K562 (cell line): ENCODE measurements around the gene GTF3C1. TPM values are rescaled to one million over a fixed set of nuclear protein-coding genes. Genes with fewer than 3 reads are reported as not detected.

Experiments used
- ATAC-seq: fragments of 200-7000 bp; cut with Tn5 transposase; 3 replicates; pipeline ENCODE4 v1.9.1; 2020; ENCODE audit warnings: moderate library complexity
- BruUV-seq: library from RNA; stranded (reverse); fragments of 400-500 nt; replicated peaks from 2 replicates; lab custom pipeline; 2021; lab: Mats Ljungman, UMichigan
- CTCF ChIA-PET: fragments of 300-600 bp; formaldehyde crosslinking; extraction: SDS; loops from one replicate; lab custom pipeline; 2021; ENCODE audit warnings: low intra/inter-chr PET ratio; lab: Yijun Ruan, JAX
- POLR2A ChIA-PET: fragments of 300-600, 350-650 bp; sonication (Branson Sonifier 250); formaldehyde crosslinking; extraction: SDS; loops from one replicate; lab custom pipeline; 2021; ENCODE audit warnings: antibody characterized with exemption, inconsistent platforms; lab: Yijun Ruan, JAX
- DNase-seq, 4 experiments: peaks; one replicate each; pipeline versions ENCODE4 v3.0.0 to v3.0.0-alpha.2; 2011 to 2018; ENCODE audit warnings: low spot score in 3 of 4, mixed read lengths in 3 of 4; ENCODE audit errors: extremely low read depth in 1 of 4
- FAIRE-seq: peaks from 2 replicates; lab custom pipeline; 2011; peaks lifted over from hg19 to GRCh38; lab: Jason Lieb, UNC
- H2AFZ ChIP-seq: 2 replicates; pipeline ENCODE4 v1.6.0; 2011; ENCODE audit warnings: low read depth, low read length, control low read depth, inconsistent platforms
- H3K27ac ChIP-seq: fragments of 200-600 bp; 3 replicates; pipeline ENCODE4 v1.8.0; 2011; ENCODE audit warnings: low read depth, mild to moderate bottlenecking, control low read depth, inconsistent platforms, low read length, moderate library complexity, mixed read lengths; ENCODE audit errors: extremely low read depth
- H3K27me3 ChIP-seq, 2 experiments: fragments of 300-600 bp in 1 of 2; 2 replicates in 1 of 2; 3 replicates in 1 of 2; pipeline versions ENCODE4 v1.6.0 to v1.8.0; 2011; ENCODE audit warnings: inconsistent platforms in 2 of 2, low read length in 2 of 2, mild to moderate bottlenecking in 1 of 2, mixed read lengths in 1 of 2, moderate library complexity in 1 of 2; ENCODE audit not compliant: control insufficient read depth in 2 of 2, insufficient read depth in 2 of 2
- H3K36me3 ChIP-seq: fragments of 300-600 bp; 3 replicates; pipeline ENCODE4 v1.8.0; 2011; ENCODE audit warnings: mild to moderate bottlenecking, low read length, inconsistent platforms; ENCODE audit not compliant: control insufficient read depth, insufficient read depth
- H3K4me1 ChIP-seq, 2 experiments: fragments of 200-600 bp in 1 of 2; replicated peaks in 1 of 2; 2 replicates in 1 of 2; 3 replicates in 1 of 2; pipeline versions ENCODE4 v1.5.1 to v1.8.0; 2011; ENCODE audit warnings: inconsistent platforms in 2 of 2, low read length in 2 of 2, mild to moderate bottlenecking in 1 of 2, mixed read lengths in 1 of 2, moderate library complexity in 1 of 2; ENCODE audit not compliant: control insufficient read depth in 2 of 2, insufficient read depth in 2 of 2
- H3K4me2 ChIP-seq: 2 replicates; pipeline ENCODE4 v1.6.1; 2011; ENCODE audit warnings: low read length, control low read depth, inconsistent platforms, mixed read lengths; ENCODE audit not compliant: insufficient read depth
- H3K4me3 ChIP-seq: fragments of 200-600 bp; sonication (generic), shearing (Covaris generic); 2 replicates; pipeline ENCODE4 v1.5.1; 2016; ENCODE audit warnings: control low read depth, inconsistent platforms
- H3K79me2 ChIP-seq: fragments of 200-600 bp; 3 replicates; pipeline ENCODE4 v1.8.0; 2011; ENCODE audit warnings: low read length, inconsistent platforms; ENCODE audit not compliant: control insufficient read depth, insufficient read depth
- H3K9ac ChIP-seq, 2 experiments: 2 replicates each; pipeline versions ENCODE4 v1.6.0 to v1.6.1; 2011; ENCODE audit warnings: low read depth in 2 of 2, low read length in 2 of 2, control low read depth in 1 of 2, inconsistent platforms in 1 of 2, mild to moderate bottlenecking in 1 of 2, mixed read lengths in 1 of 2; ENCODE audit not compliant: insufficient read depth in 1 of 2
- H3K9me1 ChIP-seq: one replicate; pipeline ENCODE4 v1.6.0; 2011; ENCODE audit warnings: inconsistent platforms, mild to moderate bottlenecking, low read length, moderate library complexity; ENCODE audit not compliant: control insufficient read depth, insufficient read depth
- H3K9me3 ChIP-seq: replicated peaks from 2 replicates; pipeline ENCODE4 v1.5.1; 2011; ENCODE audit warnings: low read depth, low read length, inconsistent platforms; ENCODE audit not compliant: control insufficient read depth, insufficient read depth
- H4K20me1 ChIP-seq: replicated peaks from 2 replicates; pipeline ENCODE4 v1.6.1; 2011; ENCODE audit warnings: low read length, inconsistent platforms, mixed read lengths; ENCODE audit not compliant: control insufficient read depth, insufficient read depth
- ILF3 ChIP-seq: fragments of 450-650 bp; IDR thresholded peaks from 2 replicates; pipeline ENCODE4 v1.6.1; 2018; ENCODE audit warnings: antibody characterized with exemption, mild to moderate bottlenecking, moderate library complexity, borderline replicate concordance
- NFE2L1 ChIP-seq: fragments of 450-650 bp; IDR thresholded peaks from 2 replicates; pipeline ENCODE4 v1.6.1; 2016; ENCODE audit warnings: missing genetic modification characterization, low read depth, mild to moderate bottlenecking, missing compliant biosample characterization, moderate library complexity, borderline replicate concordance
- NFIX ChIP-seq: fragments of 250-450 bp; sonication (Bioruptor Pico); IDR thresholded peaks from 2 replicates; pipeline ENCODE4 v1.4.0; 2020; ENCODE audit warnings: low read depth, mild to moderate bottlenecking, moderate library complexity
- PHF8 ChIP-seq: fragments of 200-600 bp; sonication (generic); IDR thresholded peaks from 2 replicates; pipeline ENCODE4 v1.6.1; 2012; ENCODE audit warnings: mixed run types, mild to moderate bottlenecking, inconsistent platforms, low read length, moderate library complexity, borderline replicate concordance
- SIX5 ChIP-seq, 2 experiments: IDR thresholded peaks; 2 replicates each; pipeline ENCODE4 v1.6.1; 2011; ENCODE audit warnings: low read length in 2 of 2, borderline replicate concordance in 1 of 2, low read depth in 1 of 2, mild to moderate bottlenecking in 1 of 2, moderate library complexity in 1 of 2; ENCODE audit not compliant: insufficient read depth in 1 of 2
- ZNF124 ChIP-seq: sonication (generic); formaldehyde crosslinking; IDR thresholded peaks from 2 replicates; pipeline ENCODE4 v1.8.1; 2022; ENCODE audit warnings: missing genetic modification reagents
- ZNF707 ChIP-seq: fragments of 250-450 bp; sonication (Bioruptor Pico); conservative IDR thresholded peaks from 2 replicates; pipeline ENCODE4 v1.8.0; 2022; ENCODE audit warnings: inconsistent platforms, mild to moderate bottlenecking, moderate library complexity
- WGBS: fragments of 100-300 bp; shearing (Covaris generic); methylation state at CpG from one replicate; pipeline ENCODE4 v1.1.6; 2016; ENCODE audit warnings: low coverage, mixed read lengths; ENCODE audit not compliant: insufficient coverage; ENCODE audit errors: missing lambda C conversion rate; 5-methylcytosine and 5-hydroxymethylcytosine counted together
- in situ Hi-C: fragments of 300-500 bp; cut with MboI; formaldehyde crosslinking; loops from 4 replicates; pipeline ENCODE4 v1.15.0; 2018; ENCODE audit warnings: inconsistent platforms, mixed read lengths
- intact Hi-C: fragments of 100-400 bp; cut with micrococcal nuclease; formaldehyde crosslinking; loops from 2 replicates; pipeline ENCODE4 v1.14.2; 2022
- polyA plus RNA-seq, 8 experiments: library from polyadenylated mRNA; depleted of rRNA in 4 of 8; stranded (reverse) in 5 of 8; unstranded in 3 of 8; fragments of >200 nt; fragmentation: Nextera tagmentation in 2 of 8; fragmentation: Illumina TruSeq in 1 of 8; extraction: Ambion mirVana in 2 of 8; extraction: Trizol in 1 of 8; gene quantifications; 2 replicates each; pipeline versions ENCODE4 v1.2.1 to v1.2.3, GENCODE V29; 2011 to 2014; ENCODE audit warnings: inconsistent platforms in 1 of 8, missing spikeins in 1 of 8
- total RNA-seq, 7 experiments: library from RNA; depleted of rRNA in 6 of 7; stranded (reverse); fragments of >200 nt in 6 of 7; fragmentation: Illumina TruSeq in 2 of 7; extraction: Trizol in 2 of 7; gene quantifications; 2 replicates each; pipeline versions ENCODE4 v1.2.1 to v1.2.3, GENCODE V29; 2011 to 2021; ENCODE audit warnings: low replicate concordance in 1 of 7
- TF ChIP-seq, protein P1 (sequence below): sonication (generic); formaldehyde crosslinking; IDR thresholded peaks from 2 replicates; pipeline ENCODE4 v1.8.0; 2022; ENCODE audit warnings: mild to moderate bottlenecking, missing genetic modification reagents
- TF ChIP-seq, protein P2 (sequence below), 2 experiments: fragments of 450-650 bp in 1 of 2; sonication (generic) in 1 of 2; formaldehyde crosslinking in 1 of 2; IDR thresholded peaks in 1 of 2; conservative IDR thresholded peaks in 1 of 2; 2 replicates each; pipeline versions ENCODE4 v1.6.1 to v1.8.1; 2016 to 2023; ENCODE audit warnings: mild to moderate bottlenecking in 2 of 2, moderate library complexity in 2 of 2, inconsistent platforms in 1 of 2, missing genetic modification reagents in 1 of 2

The GTF3C1 gene
- total and polyA plus RNA-seq, 9 of the 15 experiments (the other 6 are each of a cell fraction or from before 2014, with no cell fraction given), result 0.72 to 63.6 (median 30.9) TPM

DNA sequence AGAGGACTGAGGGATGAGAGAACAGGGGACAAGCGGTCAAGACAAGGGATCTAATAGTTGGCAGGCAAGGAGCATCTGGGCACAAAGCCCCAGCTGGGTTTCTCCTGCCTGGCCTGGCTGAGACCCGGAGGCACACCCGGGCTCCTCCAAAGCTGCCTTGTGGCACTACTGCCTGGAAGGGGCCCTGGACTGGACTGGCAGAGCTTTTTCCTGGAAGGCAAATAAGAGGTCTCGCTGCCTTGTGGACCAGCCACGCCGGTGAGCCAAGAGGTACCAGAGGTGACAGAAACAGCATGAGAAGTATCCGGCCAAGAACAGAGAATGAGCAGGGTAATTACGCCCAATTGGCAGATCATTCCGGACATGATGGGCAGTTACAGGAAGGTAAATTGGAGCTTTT is 64.6 kb downstream of the GTF3C1 start:
- no peaks in the 10 kb centered on the region for H3K9me1 ChIP-seq
- ATAC-seq, result no peak
- BruUV-seq, result no TSS peak
- peaks cover 95% of the 10 kb centered on the region for H3K36me3 ChIP-seq
- H3K4me1 ChIP-seq, result no peaks in the 10 kb centered on the region
- ChIA-PET POLR2A (interaction anchor here (0.8 to 1.1 kb wide), 2 partner anchors 11 to 14 kb away, joined by 3 read pairs; no protein-coding TSS in a partner anchor), CTCF (interaction anchor here (0.5 kb wide), 1 partner anchor 61 kb away, joined by 4 read pairs; no protein-coding TSS in a partner anchor)
- no peaks in the 10 kb centered on the region for H4K20me1 ChIP-seq
- H3K4me2 ChIP-seq, result no peak overlapping the region
- no peaks in the 10 kb centered on the region for H3K27me3 ChIP-seq
- in situ Hi-C loops (no loop called here), intact Hi-C loops (no loop called here)
- FAIRE-seq, result no peak
- no peak overlapping the region for H3K27ac ChIP-seq
- no peaks in the 10 kb centered on the region for H3K79me2 ChIP-seq
- H2AFZ ChIP-seq, result no peak overlapping the region
- H3K9ac ChIP-seq, result no peak overlapping the region
- DNase-seq, result no peak
- TF ChIP-seq, protein P1, sequence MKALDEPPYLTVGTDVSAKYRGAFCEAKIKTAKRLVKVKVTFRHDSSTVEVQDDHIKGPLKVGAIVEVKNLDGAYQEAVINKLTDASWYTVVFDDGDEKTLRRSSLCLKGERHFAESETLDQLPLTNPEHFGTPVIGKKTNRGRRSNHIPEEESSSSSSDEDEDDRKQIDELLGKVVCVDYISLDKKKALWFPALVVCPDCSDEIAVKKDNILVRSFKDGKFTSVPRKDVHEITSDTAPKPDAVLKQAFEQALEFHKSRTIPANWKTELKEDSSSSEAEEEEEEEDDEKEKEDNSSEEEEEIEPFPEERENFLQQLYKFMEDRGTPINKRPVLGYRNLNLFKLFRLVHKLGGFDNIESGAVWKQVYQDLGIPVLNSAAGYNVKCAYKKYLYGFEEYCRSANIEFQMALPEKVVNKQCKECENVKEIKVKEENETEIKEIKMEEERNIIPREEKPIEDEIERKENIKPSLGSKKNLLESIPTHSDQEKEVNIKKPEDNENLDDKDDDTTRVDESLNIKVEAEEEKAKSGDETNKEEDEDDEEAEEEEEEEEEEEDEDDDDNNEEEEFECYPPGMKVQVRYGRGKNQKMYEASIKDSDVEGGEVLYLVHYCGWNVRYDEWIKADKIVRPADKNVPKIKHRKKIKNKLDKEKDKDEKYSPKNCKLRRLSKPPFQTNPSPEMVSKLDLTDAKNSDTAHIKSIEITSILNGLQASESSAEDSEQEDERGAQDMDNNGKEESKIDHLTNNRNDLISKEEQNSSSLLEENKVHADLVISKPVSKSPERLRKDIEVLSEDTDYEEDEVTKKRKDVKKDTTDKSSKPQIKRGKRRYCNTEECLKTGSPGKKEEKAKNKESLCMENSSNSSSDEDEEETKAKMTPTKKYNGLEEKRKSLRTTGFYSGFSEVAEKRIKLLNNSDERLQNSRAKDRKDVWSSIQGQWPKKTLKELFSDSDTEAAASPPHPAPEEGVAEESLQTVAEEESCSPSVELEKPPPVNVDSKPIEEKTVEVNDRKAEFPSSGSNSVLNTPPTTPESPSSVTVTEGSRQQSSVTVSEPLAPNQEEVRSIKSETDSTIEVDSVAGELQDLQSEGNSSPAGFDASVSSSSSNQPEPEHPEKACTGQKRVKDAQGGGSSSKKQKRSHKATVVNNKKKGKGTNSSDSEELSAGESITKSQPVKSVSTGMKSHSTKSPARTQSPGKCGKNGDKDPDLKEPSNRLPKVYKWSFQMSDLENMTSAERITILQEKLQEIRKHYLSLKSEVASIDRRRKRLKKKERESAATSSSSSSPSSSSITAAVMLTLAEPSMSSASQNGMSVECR, result no peak
- TF ChIP-seq, protein P2, sequence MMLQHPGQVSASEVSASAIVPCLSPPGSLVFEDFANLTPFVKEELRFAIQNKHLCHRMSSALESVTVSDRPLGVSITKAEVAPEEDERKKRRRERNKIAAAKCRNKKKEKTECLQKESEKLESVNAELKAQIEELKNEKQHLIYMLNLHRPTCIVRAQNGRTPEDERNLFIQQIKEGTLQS (IDR thresholded peaks at IDR 0.05), result no peak
- TF ChIP-seq, protein P2 (CRISPR knock-in tag; conservative IDR thresholded peaks at IDR 0.05), result no peak
- TF ChIP-seq NFE2L1 (no peak), NFIX (CRISPR knock-in tag) (no peak), ILF3 (no peak), PHF8 (no peak), SIX5 (IDR thresholded peaks at IDR 0.05; ENCODE audit: borderline replicate concordance in 1 of 2, insufficient read depth in 1 of 2, low read depth in 1 of 2, low read length in 2 of 2) (no peak), ZNF124 (CRISPR knock-in tag) (no peak), ZNF707 (no peak)
- H3K9me3 ChIP-seq, result no peaks in the 10 kb centered on the region
- 90% methylated on average over 9 of the region's 9 CpGs for WGBS
- H3K4me3 ChIP-seq, result no peak overlapping the region
